CD4-positive, alpha-beta memory T cell (primary cell): ENCODE data around the gene SLC37A3. TPM values are rescaled to one million over a fixed set of nuclear protein-coding genes. Genes with fewer than 3 reads are reported as not detected.

Experiments used
- CTCF ChIA-PET: fragments of 350-600 bp; sonication (Branson Sonifier 250); formaldehyde crosslinking; loops from one replicate; lab custom pipeline; 2021; ENCODE audit warnings: inconsistent platforms; ENCODE audit not compliant: partially characterized antibody; lab: Charles Lee
- POLR2A ChIA-PET: fragments of 350-600 bp; sonication (Branson Sonifier 250); formaldehyde crosslinking; loops from one replicate; lab custom pipeline; 2021; ENCODE audit not compliant: partially characterized antibody; lab: Charles Lee
- DNase-seq, 5 donors: peaks; one replicate each; pipeline versions ENCODE4 v3.0.0 to v3.0.0-alpha.2; 2020 to 2022; ENCODE audit warnings: mixed read lengths in 1 of 5
- H3K27ac ChIP-seq: one replicate; pipeline ENCODE4 v1.7.0; 2013; ENCODE audit warnings: low read depth, low read length
- H3K27me3 ChIP-seq: 2 replicates; pipeline ENCODE4 v1.7.0; 2013; ENCODE audit warnings: mild to moderate bottlenecking, low read length, moderate library complexity; ENCODE audit not compliant: insufficient read depth
- H3K36me3 ChIP-seq: 2 replicates; pipeline ENCODE4 v1.7.0; 2013; ENCODE audit warnings: mild to moderate bottlenecking, low read length, moderate library complexity; ENCODE audit not compliant: insufficient read depth
- H3K4me1 ChIP-seq: 2 replicates; pipeline ENCODE4 v1.7.0; 2013; ENCODE audit warnings: mild to moderate bottlenecking, low read length, moderate library complexity; ENCODE audit not compliant: insufficient read depth
- H3K4me3 ChIP-seq, 2 donors: one replicate each; pipeline ENCODE4 v1.7.0; 2013; ENCODE audit warnings: low read length in 2 of 2, mild to moderate bottlenecking in 1 of 2
- H3K9me3 ChIP-seq, 2 donors: one replicate each; pipeline ENCODE4 v1.7.0; 2013; ENCODE audit warnings: low read length in 2 of 2, control low read depth in 1 of 2; ENCODE audit not compliant: control insufficient read depth in 1 of 2
- H3K27ac Mint-ChIP-seq, 7 donors: one replicate each; pipeline ENCODE4 v1.8.0; 2020 to 2021; ENCODE audit warnings: mixed read lengths in 7 of 7, mild to moderate bottlenecking in 6 of 7, inconsistent platforms in 3 of 7, moderate library complexity in 3 of 7
- H3K27me3 Mint-ChIP-seq, 2 donors: one replicate each; pipeline ENCODE4 v1.8.0; 2020 to 2021; ENCODE audit warnings: mixed read lengths in 2 of 2
- H3K36me3 Mint-ChIP-seq, 2 donors: one replicate each; pipeline ENCODE4 v1.8.0; 2020 to 2021; ENCODE audit warnings: mixed read lengths in 2 of 2, inconsistent platforms in 1 of 2, mild to moderate bottlenecking in 1 of 2
- H3K4me1 Mint-ChIP-seq, 4 donors: one replicate each; pipeline ENCODE4 v1.8.0; 2020 to 2021; ENCODE audit warnings: mixed read lengths in 4 of 4, mild to moderate bottlenecking in 1 of 4
- H3K4me3 Mint-ChIP-seq, 8 donors: one replicate each; pipeline ENCODE4 v1.8.0; 2020 to 2021; ENCODE audit warnings: mixed read lengths in 8 of 8, mild to moderate bottlenecking in 7 of 8, moderate library complexity in 6 of 8, inconsistent platforms in 3 of 8
- H3K9me3 Mint-ChIP-seq, 8 donors: one replicate each; pipeline ENCODE4 v1.8.0; 2020 to 2021; ENCODE audit warnings: mixed read lengths in 8 of 8, mild to moderate bottlenecking in 5 of 8, inconsistent platforms in 3 of 8, moderate library complexity in 1 of 8
- intact Hi-C: fragments of 100-400 bp; cut with micrococcal nuclease; formaldehyde crosslinking; loops from one replicate; pipeline ENCODE4 v1.15.1; 2023
- polyA plus RNA-seq, 2 donors: library from polyadenylated mRNA; unstranded; fragments of 300-500 nt; fragmentation: Illumina TruSeq; gene quantifications; one replicate each; pipeline ENCODE4 v1.2.3, GENCODE V29; 2021
- total RNA-seq, 2 experiments: library from RNA; stranded (reverse); gene quantifications; one replicate each; pipeline ENCODE4 v1.2.3, GENCODE V29; 2021

Gene SLC37A3
- total and polyA plus RNA-seq, 4 experiments from 2014 or later, result 15.0 to 42.5 (median 28.3) TPM

- ChIA-PET CTCF (no interaction called here), POLR2A (no interaction called here)
- H3K9me3 ChIP-seq, result no peaks in the 10 kb centered on the region
- H3K4me3 ChIP-seq, result no peak overlapping the region
- DNase-seq, result no peak
- no peak overlapping the region for H3K4me3 Mint-ChIP-seq
- no peaks in the 10 kb centered on the region for H3K27me3 ChIP-seq
- no peaks in the 10 kb centered on the region for H3K36me3 ChIP-seq
- no peak overlapping the region for H3K27ac ChIP-seq
- H3K36me3 Mint-ChIP-seq, result no peaks in the 10 kb centered on the region
- H3K4me1 Mint-ChIP-seq, result no peaks in the 10 kb centered on the region
- no peaks in the 10 kb centered on the region for H3K27me3 Mint-ChIP-seq
- intact Hi-C loops, result no loop called here
- no peaks in the 10 kb centered on the region for H3K9me3 Mint-ChIP-seq
- no peaks in the 10 kb centered on the region for H3K4me1 ChIP-seq
- H3K27ac Mint-ChIP-seq, result no peak overlapping the region
Observed at GRCh38 chr7:140435252-140435895, 37.0 kb upstream of the SLC37A3 start.

GRCh38 chr7:140433396-140433795 is 35.1 kb upstream of the SLC37A3 start:
- Histone ChIP-seq H3K27ac (no peak overlapping the region), H3K27me3 (no peaks in the 10 kb centered on the region), H3K4me1 (no peaks in the 10 kb centered on the region), H3K4me3 (no peak overlapping the region), H3K9me3 (no peaks in the 10 kb centered on the region), H3K36me3 (no peaks in the 10 kb centered on the region)
- H3K9me3 Mint-ChIP-seq, result no peaks in the 10 kb centered on the region
- ChIA-PET POLR2A (no interaction called here), CTCF (interaction anchor here (0.5 to 1.0 kb wide), 2 partner anchors 11 to 43 kb away, joined by 3 read pairs; no protein-coding TSS in a partner anchor)
- no peak for DNase-seq
- peaks cover 0 to 4% of the 10 kb centered on the region in 2 donors for H3K36me3 Mint-ChIP-seq
- no peaks in the 10 kb centered on the region for H3K4me1 Mint-ChIP-seq
- H3K27ac Mint-ChIP-seq, result no peak overlapping the region
- no peak overlapping the region for H3K4me3 Mint-ChIP-seq
- intact Hi-C loops, result no loop called here
- H3K27me3 Mint-ChIP-seq, result no peaks in the 10 kb centered on the region

- H3K9me3 Mint-ChIP-seq, result no peaks in the 10 kb centered on the region
- intact Hi-C loops, result no loop called here
- H3K36me3 ChIP-seq, result no peaks in the 10 kb centered on the region
- H3K4me3 ChIP-seq, result no peak overlapping the region
- H3K27ac Mint-ChIP-seq, result peak overlapping the region in 1 of 7 donors; percentile 39
- no peak overlapping the region for H3K27ac ChIP-seq
- H3K9me3 ChIP-seq, result no peaks in the 10 kb centered on the region
- H3K4me3 Mint-ChIP-seq, result no peak overlapping the region
- ChIA-PET CTCF (no interaction called here), POLR2A (no interaction called here)
- H3K4me1 ChIP-seq, result no peaks in the 10 kb centered on the region
- no peaks in the 10 kb centered on the region for H3K4me1 Mint-ChIP-seq
- H3K27me3 ChIP-seq, result no peaks in the 10 kb centered on the region
- no peak for DNase-seq
- H3K27me3 Mint-ChIP-seq, result no peaks in the 10 kb centered on the region
- H3K36me3 Mint-ChIP-seq, result peaks cover 8 to 11% of the 10 kb centered on the region in 2 donors
Observed at GRCh38 chr7:140426130-140426529, 27.8 kb upstream of the SLC37A3 start.

GRCh38 chr7:140425718-140426117 is 27.4 kb upstream of the SLC37A3 start:
- Histone ChIP-seq H3K27ac (no peak overlapping the region), H3K4me3 (no peak overlapping the region), H3K27me3 (no peaks in the 10 kb centered on the region), H3K4me1 (no peaks in the 10 kb centered on the region), H3K36me3 (no peaks in the 10 kb centered on the region), H3K9me3 (no peaks in the 10 kb centered on the region)
- peaks cover 0 to 2% (median 0%) of the 10 kb centered on the region in 8 donors for H3K9me3 Mint-ChIP-seq
- H3K36me3 Mint-ChIP-seq, result peaks cover 8 to 11% of the 10 kb centered on the region in 2 donors
- DNase-seq, result no peak
- H3K27ac Mint-ChIP-seq, result no peak overlapping the region
- H3K4me3 Mint-ChIP-seq, result no peak overlapping the region
- CTCF ChIA-PET, result no interaction called here
- H3K4me1 Mint-ChIP-seq, result no peaks in the 10 kb centered on the region
- POLR2A ChIA-PET, result no interaction called here
- intact Hi-C loops, result no loop called here
- H3K27me3 Mint-ChIP-seq, result no peaks in the 10 kb centered on the region

GRCh38 chr7:140423501-140423900 is 25.2 kb upstream of the SLC37A3 start:
- no peaks in the 10 kb centered on the region for H3K4me1 ChIP-seq
- no peaks in the 10 kb centered on the region for H3K27me3 ChIP-seq
- no peak overlapping the region for H3K27ac ChIP-seq
- POLR2A ChIA-PET, result no interaction called here
- no peak overlapping the region for H3K27ac Mint-ChIP-seq
- CTCF ChIA-PET, result no interaction called here
- H3K4me3 ChIP-seq, result no peak overlapping the region
- no peaks in the 10 kb centered on the region for H3K27me3 Mint-ChIP-seq
- no peaks in the 10 kb centered on the region for H3K9me3 ChIP-seq
- no peak for DNase-seq
- H3K4me1 Mint-ChIP-seq, result no peaks in the 10 kb centered on the region
- peaks cover 0 to 2% (median 0%) of the 10 kb centered on the region in 8 donors for H3K9me3 Mint-ChIP-seq
- intact Hi-C loops, result no loop called here
- H3K36me3 ChIP-seq, result no peaks in the 10 kb centered on the region
- H3K36me3 Mint-ChIP-seq, result peaks cover 8 to 11% of the 10 kb centered on the region in 2 donors
- H3K4me3 Mint-ChIP-seq, result no peak overlapping the region

- Mint-ChIP-seq H3K9me3 (peaks cover 0 to 2% (median 0%) of the 10 kb centered on the region in 8 donors), H3K27me3 (no peaks in the 10 kb centered on the region), H3K36me3 (peaks cover 11 to 15% of the 10 kb centered on the region in 2 donors), H3K4me1 (no peaks in the 10 kb centered on the region), H3K4me3 (no peak overlapping the region), H3K27ac (no peak overlapping the region)
- ChIA-PET CTCF (no interaction called here), POLR2A (interaction anchor here (0.6 kb wide), 1 partner anchor 1809 kb away, joined by 3 read pairs; no protein-coding TSS in a partner anchor)
- H3K9me3 ChIP-seq, result no peaks in the 10 kb centered on the region
- no peaks in the 10 kb centered on the region for H3K4me1 ChIP-seq
- no peak overlapping the region for H3K27ac ChIP-seq
- DNase-seq, result no peak
- intact Hi-C loops, result no loop called here
- no peaks in the 10 kb centered on the region for H3K36me3 ChIP-seq
- H3K27me3 ChIP-seq, result no peaks in the 10 kb centered on the region
- H3K4me3 ChIP-seq, result no peak overlapping the region
Observed at GRCh38 chr7:140421521-140421920, 23.2 kb upstream of the SLC37A3 start.

- H3K9me3 Mint-ChIP-seq, result peaks cover 0 to 2% (median 0%) of the 10 kb centered on the region in 8 donors
- intact Hi-C loops, result no loop called here
- no peaks in the 10 kb centered on the region for H3K36me3 ChIP-seq
- H3K27ac Mint-ChIP-seq, result no peak overlapping the region
- H3K4me3 Mint-ChIP-seq, result no peak overlapping the region
- no peak for DNase-seq
- H3K4me3 ChIP-seq, result no peak overlapping the region
- no peaks in the 10 kb centered on the region for H3K27me3 ChIP-seq
- H3K27me3 Mint-ChIP-seq, result no peaks in the 10 kb centered on the region
- ChIA-PET POLR2A (interaction anchor here (0.6 to 0.9 kb wide), 2 partner anchors 15 to 335 kb away, joined by 3 read pairs; partner anchors contain the start of gene RAB19), CTCF (interaction anchor here (1.6 kb wide), 1 partner anchor 22 kb away, joined by 5 read pairs; no protein-coding TSS in a partner anchor)
- H3K36me3 Mint-ChIP-seq, result peaks cover 14 to 24% of the 10 kb centered on the region in 2 donors
- no peak overlapping the region for H3K27ac ChIP-seq
- no peaks in the 10 kb centered on the region for H3K9me3 ChIP-seq
- no peaks in the 10 kb centered on the region for H3K4me1 ChIP-seq
- no peaks in the 10 kb centered on the region for H3K4me1 Mint-ChIP-seq
Observed at GRCh38 chr7:140418653-140419052, 20.3 kb upstream of the SLC37A3 start.
